GM12865 (cell line): ENCODE results near the gene EAPP.
"Not testable (repeated sequence)": the region's sequence is repeated elsewhere in the genome, so short reads cannot be mapped to it uniquely, and the experiment has no call there.

Experiments
- DNase-seq: peaks from one replicate; pipeline ENCODE4 v3.0.0; 2010; ENCODE audit warnings: low read depth
- H3K4me3 ChIP-seq: 2 replicates; pipeline ENCODE4 v1.5.1; 2011; ENCODE audit warnings: mild to moderate bottlenecking, low read depth, low read length, control low read depth
- CTCF ChIP-seq: IDR thresholded peaks from 2 replicates; pipeline ENCODE4 v1.5.1; 2011; ENCODE audit warnings: low read length, control low read depth, low read depth, inconsistent platforms; ENCODE audit not compliant: insufficient read depth; ENCODE audit errors: missing control alignments

Gene EAPP

GRCh38 chr14:34507884-34508283 is 31.6 kb downstream of the EAPP start:
- no peak for DNase-seq
- H3K4me3 ChIP-seq: no peak overlapping the region
- TF ChIP-seq CTCF: no peak

- no peak for TF ChIP-seq CTCF
- H3K4me3 ChIP-seq: no peak overlapping the region
Observed at GRCh38 chr14:34507459-34507858, 32.0 kb downstream of the EAPP start.

GRCh38 chr14:34505124-34505491 is 34.4 kb downstream of the EAPP start:
- DNase-seq: not testable (repeated sequence)

More at GRCh38 chr14:34507459-34507858, 32.0 kb downstream of the EAPP start:
- DNase-seq: no peak

GRCh38 chr14:34504027-34504426 is 35.5 kb downstream of the EAPP start:
- DNase-seq: not testable (repeated sequence)

More at GRCh38 chr14:34505124-34505491, 34.4 kb downstream of the EAPP start:
- not testable (repeated sequence) for H3K4me3 ChIP-seq

GRCh38 chr14:34502545-34503225 is 36.8 kb downstream of the EAPP start:
- no peak overlapping the region for H3K4me3 ChIP-seq
- no peak for TF ChIP-seq CTCF
- DNase-seq: no peak

More at GRCh38 chr14:34504027-34504426, 35.5 kb downstream of the EAPP start:
- not testable (repeated sequence) for H3K4me3 ChIP-seq

GRCh38 chr14:34502001-34502400 is 37.5 kb downstream of the EAPP start:
- no peak overlapping the region for H3K4me3 ChIP-seq
- TF ChIP-seq CTCF: no peak
- DNase-seq: no peak

GRCh38 chr14:34501004-34501580 is 38.4 kb downstream of the EAPP start:
- TF ChIP-seq CTCF: no peak
- no peak overlapping the region for H3K4me3 ChIP-seq
- DNase-seq: no peak
